GM11168 (cell line): ENCODE results near the gene GRIK4.
"Not testable (repeated sequence)": the region's sequence is repeated elsewhere in the genome, so short reads cannot be mapped to it uniquely, and the experiment has no call there.

Source experiments
- in situ Hi-C: fragments of 300-500 bp; cut with MboI; formaldehyde crosslinking; loops from one replicate; pipeline ENCODE4 v1.12.0; 2022; ENCODE audit warnings: low sequenced_read_pairs; ENCODE audit not compliant: unreplicated experiment

The GRIK4 gene

DNA sequence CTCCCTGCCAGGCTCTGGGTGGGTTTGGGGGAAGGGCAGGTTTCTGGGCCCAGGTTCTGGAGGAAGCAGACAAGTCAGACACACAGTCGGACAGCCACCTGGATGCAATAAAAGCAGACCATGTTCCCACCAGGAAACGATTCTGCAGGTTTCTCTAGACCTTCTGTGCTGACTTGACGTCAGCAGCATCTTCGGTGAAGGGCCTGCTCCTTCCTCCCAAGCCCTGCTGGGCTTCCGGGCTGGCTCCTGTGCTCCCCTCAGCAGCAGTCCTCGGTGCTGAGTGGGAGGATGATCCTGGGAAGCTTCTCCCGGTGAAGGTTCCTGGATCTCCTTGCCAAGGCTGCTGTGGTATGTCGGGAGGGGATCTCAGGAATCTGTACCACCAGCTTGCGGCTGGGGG lies 240.0 kb downstream of the GRIK4 start:
- in situ Hi-C loops = no loop called here

DNA sequence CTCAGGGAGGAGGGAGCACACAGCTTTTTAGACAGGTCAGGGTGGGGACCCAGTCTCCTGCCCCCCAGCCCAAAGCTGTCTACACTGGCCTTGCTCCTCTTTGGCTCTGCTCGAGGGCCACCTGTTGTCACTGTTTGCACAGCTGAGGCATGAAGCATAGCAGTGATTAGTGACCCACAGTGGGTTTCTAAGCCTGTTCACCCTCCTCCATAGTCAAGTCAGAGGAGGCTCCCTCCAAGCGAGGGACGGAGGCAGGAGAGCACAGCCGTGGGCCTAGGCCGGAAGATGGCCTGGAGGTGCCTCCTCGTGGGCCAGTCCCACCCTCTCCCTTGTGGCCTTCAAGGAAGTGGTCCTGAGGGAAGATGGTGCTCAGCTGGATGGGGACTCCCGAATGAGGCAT lies 241.1 kb downstream of the GRIK4 start:
- in situ Hi-C loops = no loop called here

DNA sequence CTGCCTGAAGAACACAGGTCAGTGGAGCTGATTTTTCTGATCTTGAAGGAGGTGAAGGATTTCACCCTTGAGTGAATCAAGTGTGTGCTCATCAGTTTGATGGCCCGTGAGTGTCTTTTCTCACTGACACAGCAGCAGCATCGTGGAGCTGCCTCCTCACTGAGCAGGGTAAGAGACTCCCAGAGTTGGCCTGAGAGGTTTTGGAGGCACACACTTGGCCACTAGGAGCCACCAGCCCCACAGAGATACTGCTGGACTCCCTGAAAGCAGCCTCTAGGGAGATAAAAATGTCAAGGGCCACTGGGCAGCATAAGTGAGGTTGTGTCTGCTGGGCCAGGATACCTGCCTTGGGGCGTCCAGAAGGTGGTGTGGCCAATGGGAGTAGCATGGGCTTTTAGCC lies 245.4 kb downstream of the GRIK4 start:
- in situ Hi-C loops = no loop called here

DNA sequence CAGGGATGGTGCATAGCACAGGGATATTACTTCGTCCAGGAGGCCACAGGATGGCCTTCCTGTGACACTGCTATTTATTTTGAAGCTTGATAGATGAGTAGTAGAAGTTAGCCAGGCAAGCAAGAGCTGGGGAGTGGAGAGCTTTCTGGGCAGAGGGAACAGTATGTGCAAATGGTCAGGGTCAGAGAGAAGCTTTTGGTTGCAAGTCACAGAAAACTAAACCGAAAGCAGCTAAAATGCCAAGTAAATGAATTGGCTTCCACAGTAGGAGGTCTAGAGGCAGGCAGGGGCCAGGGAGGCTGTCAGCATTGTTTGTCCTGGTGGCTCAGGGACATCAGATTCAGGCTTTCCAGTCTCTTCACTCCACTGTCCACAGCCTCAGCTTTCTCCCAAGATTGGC lies 247.5 kb downstream of the GRIK4 start:
- in situ Hi-C loops = no loop called here

DNA sequence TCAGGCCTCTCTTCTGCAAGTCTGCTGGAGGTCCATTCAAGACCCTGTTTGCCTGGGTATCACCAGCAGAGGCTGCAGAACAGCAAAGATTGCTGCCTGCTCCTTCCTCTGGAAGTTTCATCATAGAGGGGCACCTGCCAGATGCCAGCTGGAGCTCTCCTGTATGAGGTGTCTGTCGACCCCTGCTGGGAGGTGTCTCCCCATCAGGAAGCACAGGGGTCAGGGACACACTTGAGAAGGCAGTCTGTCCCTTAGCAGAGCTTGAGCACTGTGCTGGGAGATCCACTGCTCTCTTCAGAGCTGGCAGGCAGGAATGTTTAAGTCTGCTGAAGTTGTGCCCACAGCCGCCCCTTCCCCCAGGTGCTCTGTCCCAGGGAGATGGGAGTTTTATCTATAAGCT lies 254.2 kb downstream of the GRIK4 start:
- in situ Hi-C loops = not testable (repeated sequence)

DNA sequence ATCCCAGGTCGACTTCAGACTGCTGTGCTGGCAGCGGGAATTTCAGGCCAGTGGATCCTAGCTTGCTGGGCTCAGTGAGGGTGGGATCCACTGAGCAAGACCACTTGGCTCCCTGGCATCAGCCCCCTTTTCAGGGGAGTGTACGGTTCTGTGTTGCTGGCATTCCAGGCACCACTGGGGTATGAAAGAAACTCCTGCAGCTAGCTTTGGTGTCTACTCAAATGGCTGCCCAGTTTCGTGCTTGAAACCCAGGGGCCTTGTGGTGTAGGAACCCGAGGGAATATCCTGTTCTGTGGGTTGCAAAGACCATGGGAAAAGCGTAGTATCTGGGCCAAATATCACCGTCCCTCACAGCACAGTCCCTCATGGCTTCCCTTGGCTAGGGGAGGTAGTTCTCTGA lies 254.8 kb downstream of the GRIK4 start:
- in situ Hi-C loops = no loop called here

DNA sequence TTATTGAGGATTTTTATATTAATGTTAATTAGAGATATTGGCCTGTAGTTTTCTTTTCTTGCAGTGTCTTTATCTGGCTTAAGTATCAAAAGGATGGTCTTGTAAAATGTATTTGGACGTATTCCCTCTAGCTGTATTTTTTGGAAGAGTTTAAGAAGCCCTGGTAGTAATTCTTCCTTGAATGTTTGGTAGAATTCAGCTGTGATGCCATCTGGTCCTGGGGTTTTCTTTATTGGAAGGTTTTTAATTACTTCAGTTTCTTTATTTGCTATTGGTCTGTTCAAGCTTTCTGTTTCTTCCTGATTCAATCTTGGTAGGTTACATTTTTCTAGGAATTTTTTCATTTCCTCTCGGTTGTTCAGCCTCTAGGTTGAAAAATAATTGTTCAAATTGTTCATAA lies 257.4 kb downstream of the GRIK4 start:
- in situ Hi-C loops = no loop called here

DNA sequence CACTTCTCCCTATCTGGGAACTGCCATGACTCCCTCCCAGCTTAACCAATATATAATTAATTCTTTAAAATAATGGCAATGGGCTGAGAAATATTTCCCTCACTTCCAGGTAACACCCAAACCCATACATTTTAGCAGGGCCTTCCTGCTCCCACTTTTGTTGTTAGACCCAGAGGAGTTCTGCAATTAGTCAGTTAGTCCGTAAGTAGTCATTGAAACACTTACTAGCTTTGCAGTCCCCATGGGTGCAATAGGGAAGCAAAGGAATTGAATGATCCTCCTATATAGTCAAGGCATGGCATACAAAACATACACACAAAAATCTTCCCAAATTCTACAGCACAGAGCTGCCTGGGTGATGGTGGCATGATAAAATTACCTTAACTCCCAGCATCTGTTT lies 258.4 kb downstream of the GRIK4 start:
- in situ Hi-C loops = no loop called here

DNA sequence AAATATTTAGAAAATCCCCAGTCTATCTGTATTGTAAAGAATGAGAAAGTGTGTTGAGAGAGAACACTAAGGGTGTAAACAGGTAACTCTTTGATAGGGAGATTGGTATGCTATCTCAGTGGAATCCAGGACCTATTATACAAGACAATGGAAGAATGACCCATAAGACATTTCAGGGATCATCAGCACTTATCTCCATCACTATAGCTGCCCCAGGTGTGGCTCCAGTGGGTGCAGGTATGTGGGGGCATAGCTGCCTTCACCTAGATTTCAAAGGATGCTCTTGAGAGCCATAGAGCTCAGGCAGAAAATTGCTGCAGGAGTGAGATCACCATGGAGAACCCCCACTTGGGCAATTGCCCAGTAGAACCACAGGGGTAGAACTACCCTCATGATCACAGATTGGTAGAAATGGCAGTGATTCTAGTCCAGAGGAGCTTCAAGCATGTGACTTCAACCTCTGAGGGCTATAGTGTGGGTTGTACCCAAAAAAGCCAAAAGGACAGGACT lies 260.1 kb downstream of the GRIK4 start:
- in situ Hi-C loops = no loop called here

DNA sequence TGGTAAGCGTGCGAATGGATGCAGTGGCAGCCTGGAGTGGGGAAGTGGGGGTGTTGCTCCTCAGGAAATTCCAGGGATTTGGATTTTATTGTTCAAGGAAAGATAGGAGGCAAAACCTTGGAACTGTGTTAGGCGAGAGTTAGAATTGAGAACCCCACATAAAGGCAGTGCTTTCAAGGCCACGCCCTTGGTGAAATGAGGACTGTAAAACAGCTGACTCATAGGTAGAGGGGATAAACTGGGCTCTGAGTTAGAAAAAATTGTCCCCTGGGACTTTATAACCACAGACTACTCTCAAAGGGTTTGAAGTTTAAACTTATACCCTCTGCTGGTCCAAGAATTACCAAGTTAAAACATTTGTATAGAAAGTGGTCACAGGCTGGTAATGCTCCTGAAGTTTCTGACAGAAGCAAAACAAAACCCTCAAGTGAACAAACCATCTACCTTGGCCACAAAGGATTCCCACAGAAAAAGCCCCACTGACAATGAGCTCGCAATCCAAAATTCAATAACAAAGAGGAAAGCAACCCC lies 262.0 kb downstream of the GRIK4 start:
- in situ Hi-C loops = no loop called here

DNA sequence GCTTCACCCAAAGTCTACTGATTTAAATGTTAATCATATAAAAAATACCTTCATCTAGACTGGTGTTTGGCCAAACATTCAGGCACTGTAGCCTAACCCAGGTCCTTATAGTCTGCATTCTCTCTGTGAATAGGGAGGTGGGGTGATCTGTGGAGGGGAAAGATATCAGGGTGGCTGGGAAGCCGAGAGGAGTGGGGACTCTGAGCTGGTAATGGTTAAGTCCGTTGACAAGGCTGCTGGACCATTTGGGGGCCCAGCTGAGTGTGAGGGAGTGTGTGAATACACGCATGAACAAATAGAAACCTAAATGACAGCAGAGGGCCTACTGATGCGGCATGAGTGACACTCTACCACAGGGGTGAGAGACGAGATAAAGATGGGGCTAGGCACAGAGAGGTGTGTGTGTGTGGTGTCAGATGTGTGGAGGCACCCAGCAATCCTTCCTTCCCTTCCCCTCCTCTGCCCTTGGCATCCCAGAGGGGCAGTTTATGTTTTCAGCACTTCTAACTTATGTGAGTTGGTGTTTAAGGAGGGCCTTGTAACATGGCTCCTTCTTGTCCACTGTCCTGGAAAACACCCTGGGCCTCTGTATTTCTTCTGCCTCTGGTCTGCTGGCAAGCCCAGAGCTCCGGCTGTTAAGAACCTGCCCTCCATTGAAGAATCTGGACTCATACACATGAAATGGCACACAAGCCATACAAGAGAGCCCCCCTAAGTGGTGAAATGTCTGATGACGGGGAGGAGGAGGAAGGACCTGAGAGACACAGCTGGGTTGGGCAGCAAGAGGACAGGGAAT lies 263.2 kb downstream of the GRIK4 start:
- in situ Hi-C loops = no loop called here

DNA sequence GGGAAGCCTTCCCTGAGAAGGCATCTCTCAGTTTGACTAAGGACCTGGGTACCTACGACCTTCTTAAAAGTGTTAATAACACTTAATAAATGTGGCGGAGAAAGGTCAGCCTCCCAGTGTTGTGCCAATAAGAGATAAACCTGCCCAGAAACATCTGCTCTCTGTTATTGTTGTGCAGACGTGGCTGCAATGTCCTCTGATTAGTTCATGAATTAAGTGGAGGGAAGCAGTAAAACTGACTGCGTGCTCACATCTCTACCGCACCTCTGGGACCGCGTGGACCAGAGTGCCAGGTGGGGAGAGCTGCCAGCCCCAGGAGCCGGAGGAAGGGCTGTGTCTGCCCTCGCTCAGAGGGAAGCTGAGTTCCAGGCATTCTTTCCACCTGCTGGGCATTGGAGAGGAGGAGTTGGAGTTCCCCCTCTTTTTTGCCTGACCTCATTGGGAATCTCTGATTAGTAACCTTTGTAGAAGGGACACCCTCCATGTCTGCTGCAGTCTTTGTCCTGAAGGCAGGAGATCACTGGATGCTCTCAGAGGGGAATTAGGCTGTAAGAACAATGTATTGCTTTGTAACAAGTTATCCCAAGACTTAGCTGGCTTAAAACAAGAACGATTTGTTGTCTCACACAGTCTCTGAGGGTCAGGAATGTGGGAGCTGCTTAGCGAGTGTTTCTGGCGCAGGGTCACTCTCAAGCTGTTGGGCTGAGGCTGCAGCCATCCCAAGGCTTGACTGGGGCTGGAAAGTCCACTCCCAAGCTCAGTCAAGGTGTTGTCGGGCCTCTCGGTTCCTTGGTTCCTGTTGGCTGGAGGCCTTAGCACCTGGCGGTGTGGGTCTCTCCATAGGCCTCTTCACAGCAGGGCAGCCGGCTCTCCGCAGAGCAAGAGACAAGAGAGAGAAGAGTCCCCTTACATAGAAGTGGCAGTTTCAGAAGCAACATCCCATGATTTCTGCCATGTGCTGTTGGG lies 264.7 kb downstream of the GRIK4 start:
- in situ Hi-C loops = no loop called here

DNA sequence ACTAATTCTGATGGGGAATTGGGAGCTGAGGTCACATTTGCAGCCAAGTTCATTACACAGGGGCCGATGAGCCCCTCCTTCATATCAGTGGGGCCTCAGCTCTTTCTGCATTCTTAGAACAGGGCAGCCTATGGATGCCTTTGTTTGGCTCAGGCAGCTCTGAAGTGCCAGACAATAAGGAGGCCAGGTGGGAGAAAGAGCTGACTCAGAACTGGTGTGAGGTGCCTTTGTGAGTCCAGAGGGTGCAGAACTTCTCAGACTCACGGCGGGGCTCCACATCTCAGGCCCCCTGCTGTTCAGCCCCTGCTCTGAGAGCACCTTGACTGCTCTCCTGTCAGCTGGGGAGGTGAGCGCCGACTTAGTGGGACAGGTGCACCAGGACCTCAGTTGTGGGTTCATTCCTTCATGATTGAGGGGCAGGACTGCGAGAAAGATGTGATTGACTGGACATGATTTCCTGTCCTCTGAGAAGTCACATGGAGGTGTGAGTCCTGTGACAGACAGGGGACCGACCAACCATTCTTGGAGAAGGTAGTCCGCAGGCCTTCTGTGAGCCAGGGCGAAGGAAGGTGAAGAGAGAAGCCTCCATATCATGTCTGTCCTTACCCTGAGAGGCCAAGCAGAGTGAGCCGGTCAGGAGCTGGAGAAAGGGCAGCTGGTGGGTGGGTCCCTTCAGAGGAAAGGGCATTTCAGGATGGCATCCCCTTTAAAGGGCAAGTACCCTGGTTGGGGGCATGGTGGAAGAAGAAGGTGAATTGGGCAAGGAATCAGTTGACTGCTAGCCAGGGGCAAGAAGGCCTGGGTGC lies 267.3 kb downstream of the GRIK4 start:
- in situ Hi-C loops = no loop called here

DNA sequence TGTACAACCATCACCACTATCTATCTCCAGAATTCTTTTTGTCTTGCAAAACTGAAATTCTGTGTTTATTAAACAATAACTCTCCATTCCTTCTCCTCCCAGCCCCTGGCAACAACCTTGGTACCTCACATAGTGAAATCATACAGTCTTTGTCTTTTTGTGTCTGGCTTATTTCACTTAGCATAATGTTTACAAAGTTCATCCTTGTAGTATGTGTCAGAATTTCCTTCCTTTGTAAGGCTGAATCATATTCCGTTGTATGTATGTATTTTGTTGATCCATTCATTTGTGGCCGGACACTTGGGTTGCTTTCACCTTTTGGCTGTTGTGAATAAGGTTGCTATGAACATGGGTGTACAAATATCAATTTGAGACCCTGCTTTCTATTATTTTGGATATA lies 268.7 kb downstream of the GRIK4 start:
- in situ Hi-C loops = no loop called here

DNA sequence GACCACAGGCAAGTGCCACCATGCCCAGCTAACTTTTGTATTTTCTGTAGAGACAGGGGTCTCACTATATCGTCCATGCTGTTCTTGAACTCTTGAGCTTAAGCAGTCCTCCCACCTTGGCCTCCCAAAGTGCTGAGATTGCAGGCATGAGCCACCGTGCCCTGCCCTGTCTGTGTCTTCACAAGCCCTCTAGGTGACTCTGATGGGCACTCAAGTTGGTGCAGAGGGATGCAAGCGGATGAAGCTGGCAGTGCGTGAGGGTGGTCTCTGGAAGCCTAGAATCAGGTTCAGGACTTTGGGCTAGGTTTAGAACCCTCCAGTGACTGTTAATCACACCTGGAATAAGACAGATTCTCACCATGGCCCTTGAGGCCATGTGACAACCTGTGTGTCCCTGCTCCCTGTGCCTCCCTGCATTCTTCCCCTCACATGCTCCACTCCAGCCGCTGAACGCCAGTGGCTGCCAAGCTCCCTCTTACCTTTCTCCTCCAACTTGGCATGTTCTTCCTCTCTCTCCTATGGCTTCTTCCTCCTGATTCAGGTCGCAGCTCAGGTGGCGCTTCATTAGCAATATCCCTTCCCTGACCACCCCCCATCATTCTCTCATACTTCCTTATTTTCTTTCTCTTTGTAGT lies 270.1 kb downstream of the GRIK4 start:
- in situ Hi-C loops = no loop called here

DNA sequence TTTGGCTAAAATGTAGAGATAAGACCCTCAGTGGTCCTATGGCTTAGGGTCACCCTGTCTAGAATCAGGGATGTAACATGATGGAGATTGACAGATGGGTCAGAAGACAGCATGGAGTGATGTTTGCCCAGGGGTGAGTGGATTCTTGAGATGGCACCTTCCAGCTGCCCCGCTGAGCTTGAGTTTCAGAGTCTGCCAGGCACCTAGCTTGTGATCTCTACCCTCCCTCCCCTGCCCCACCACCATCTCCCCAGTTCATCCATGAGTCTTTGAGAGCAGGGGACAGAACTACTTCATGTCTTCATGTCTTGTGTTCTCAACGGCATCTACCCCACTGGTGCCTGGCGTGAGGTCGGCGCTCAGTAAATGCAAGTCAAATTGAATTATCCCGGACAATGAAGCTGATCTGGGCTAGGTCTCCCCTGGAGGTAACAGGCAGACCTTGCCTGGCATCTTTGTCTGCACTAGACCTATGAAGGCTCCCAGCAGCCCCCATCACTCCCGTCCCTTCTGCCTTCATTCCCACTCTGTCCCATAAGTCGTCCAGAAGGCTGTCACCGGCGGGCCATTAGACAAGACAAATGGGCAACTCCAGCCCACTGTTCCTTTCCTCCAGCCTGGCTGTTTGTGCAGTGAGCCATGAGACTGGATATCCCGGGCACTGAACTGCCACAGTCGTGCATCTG lies 273.2 kb downstream of the GRIK4 start:
- in situ Hi-C loops = no loop called here

DNA sequence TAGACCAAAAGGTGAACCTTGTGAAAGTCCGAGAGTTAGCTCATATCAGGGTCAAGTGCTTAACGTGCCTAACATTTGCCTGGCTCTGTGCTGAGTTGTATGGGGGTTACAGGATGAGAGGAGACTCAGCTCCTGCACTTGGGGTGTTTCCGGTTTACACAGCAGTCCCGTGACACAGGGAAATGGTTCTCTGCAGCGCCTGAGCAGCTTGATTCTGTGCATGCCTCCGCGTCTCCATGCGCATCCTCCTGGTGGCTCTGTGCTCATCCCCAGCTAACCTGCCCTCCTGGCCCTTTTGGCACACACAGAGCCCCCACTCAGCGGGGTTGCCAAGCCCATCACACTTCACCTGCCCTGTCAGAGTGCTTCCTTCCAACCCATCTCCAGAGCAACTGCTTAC lies 274.0 kb downstream of the GRIK4 start:
- in situ Hi-C loops = no loop called here

DNA sequence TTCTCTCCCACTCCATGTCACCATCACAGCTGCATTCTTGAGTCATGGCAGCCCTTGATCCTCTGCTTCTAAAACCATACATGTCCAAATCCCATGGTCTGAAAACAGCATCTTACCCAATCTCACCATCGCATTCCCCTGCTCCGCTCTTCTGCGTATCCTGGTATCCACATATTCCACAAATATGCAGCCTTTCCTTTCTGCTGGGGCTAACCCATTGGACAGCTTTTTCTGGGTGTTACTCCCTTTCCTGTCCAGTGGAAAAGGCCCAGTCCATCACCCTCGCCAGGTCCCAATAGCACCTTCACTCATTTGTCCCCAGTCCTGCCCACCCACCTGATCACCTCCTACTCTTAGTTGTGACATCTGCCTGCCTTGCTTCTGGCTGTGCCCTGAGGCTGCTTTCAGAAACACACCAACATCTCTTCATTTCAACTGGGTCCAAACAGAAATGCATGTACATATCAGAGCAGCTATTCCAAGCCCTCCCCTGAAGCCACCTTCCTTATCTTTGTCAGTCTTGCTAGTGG lies 274.7 kb downstream of the GRIK4 start:
- in situ Hi-C loops = no loop called here

DNA sequence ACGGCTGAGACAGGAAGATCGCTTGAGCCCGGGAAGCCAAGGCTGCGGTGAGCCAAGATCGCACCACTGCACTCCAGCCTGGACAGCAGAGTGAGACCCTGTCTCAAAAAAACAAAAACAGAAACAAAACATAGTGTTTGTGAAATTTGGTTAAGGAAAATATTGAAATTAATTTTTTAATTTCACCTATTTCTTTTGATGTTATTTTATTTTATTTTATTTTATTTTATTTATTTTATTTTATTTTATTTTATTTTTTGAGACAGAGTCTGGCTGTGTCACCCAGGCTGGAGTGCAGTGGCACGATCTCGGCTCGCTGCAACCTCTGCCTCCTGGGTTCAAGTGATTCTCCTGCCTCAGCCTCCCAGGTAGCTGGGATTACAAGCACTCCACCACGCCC lies 275.7 kb downstream of the GRIK4 start:
- in situ Hi-C loops = not testable (repeated sequence)
